HG03432 (cell line): ENCODE results near the gene TOM1.
A peak's percentile ranks its signal among the peaks of the same experiment; 100 is the strongest.

ENCODE experiments used
- ATAC-seq: cut with Tn5 transposase; IDR thresholded peaks from one replicate; pipeline ENCODE4 v1.9.1; 2021; ENCODE audit warnings: mild to moderate bottlenecking, moderate library complexity; ENCODE audit not compliant: unreplicated experiment

Gene TOM1

DNA sequence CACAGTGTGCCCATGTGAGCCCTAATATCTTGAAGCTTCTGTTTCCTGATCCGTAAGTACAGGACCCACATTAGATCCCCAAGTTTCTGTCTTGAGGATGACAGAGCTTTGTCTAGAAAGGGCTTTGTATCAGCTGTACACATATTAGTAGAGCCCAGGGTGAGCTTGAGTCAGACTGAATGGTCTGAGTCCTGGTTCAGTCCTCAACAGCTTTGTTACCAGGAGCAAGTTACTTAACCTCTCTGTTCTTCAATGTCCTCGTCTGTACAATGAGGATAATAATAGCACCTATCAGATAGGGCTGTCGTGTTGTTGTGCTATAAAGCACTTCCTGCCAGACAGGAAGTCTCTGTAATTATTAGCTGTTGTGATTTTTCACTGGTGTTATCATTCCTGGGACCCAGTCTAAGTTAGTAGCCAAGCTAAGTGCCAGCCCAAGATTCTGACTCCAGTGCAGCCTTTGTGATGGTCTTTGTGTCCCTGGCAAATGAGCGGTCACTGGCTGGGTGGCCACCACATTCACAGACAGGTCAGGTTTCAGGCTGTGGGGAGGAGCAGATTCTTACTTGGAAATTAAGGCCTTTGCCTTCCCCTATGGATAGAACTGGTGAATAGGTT, 6.8 kb downstream of the TOM1 start:
- no peak for ATAC-seq

GRCh38 chr22:35307372-35307771, 7.7 kb downstream of the TOM1 start:
- ATAC-seq = no peak

DNA sequence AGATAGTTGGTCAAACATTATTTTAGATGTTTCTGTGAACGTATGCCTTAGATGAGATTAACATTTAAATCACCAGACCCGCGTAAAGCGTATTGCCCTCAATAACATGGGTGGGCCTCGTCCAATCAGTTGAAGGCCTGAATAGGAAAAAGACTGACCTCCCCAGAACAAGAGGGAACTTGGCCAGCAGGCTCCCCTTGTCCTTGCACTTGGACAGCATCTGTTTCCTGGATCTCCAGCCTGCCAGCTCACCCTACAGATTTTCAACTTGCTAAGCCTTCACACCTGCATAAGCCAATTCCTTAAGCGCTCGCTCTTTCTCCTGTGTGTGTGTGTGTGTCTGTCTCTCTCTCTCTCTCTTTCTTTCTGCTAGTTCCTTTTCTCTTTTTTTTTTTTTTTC, 8.2 kb downstream of the TOM1 start:
- ATAC-seq = no peak

- peak; percentile 47 for ATAC-seq
Measured at GRCh38 chr22:35308480-35309021, 8.9 kb downstream of the TOM1 start.

DNA sequence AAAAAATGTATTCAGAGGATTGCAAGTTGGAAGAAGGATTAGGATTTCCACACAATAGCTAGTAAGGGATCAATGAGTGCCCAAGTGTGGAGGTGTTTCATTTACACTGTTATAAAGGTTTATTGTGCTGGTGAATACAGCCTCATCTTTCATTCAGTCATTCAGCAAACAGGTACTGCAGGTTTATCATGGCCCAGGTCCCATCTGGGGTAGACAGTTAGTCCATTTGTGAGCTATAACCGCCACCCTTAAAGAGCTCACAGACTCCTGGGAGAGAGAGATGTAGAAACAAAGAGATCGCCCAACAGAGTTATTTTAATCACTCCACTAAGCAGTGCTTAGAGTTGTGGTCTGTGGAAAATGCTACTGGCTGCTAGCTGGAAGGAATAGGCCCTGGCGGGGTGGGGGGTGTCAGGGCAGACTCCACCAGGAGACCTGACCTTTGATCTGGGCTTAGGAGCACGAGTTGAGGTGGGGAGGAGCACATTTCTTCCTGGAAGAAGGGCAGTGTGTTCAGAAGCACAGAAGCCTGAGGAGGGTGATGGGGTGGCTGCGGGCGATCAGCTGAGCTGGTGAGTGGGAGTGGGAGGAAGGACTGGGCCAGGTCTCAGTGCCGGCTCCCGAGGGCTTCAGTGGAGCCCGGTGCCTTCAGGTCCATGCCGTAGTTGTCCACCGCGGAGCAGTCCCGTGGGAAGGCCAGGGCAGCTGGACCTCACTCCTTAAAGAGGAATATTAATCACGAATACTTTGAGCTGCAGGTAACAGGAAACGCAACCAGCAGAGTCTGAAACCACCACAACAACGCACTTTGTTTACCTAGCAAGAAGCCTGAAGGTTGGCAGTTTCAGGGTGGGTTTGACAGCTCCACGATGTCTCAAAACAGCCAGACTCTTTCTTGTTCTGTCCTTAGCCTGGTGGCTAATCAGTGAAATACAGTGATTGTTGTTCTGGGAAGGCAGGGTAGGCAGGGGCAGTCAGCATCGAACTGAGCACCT, 11.2 kb downstream of the TOM1 start:
- no peak for ATAC-seq

DNA sequence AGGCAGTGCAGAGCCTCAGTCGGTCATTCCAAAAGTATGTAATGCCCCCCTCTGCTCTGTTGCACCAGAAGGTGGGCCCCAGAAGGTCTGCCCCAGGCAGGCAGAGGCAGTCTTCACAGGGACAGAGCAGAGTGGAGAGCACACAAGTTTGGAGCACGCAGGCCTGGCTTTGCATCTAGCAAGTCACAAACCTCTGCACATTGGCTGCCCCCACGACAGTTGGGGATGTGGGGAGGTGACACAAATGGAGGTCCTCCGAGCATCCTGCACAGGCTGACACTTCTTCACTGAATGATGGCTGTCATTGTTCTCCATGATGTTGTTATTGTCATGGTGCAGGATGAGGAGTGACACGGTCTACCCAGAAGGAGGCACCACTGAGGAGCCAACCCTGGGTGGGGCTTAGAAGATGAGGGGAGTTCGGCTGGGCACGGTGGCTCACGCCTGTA, 11.9 kb downstream of the TOM1 start:
- no peak for ATAC-seq

DNA sequence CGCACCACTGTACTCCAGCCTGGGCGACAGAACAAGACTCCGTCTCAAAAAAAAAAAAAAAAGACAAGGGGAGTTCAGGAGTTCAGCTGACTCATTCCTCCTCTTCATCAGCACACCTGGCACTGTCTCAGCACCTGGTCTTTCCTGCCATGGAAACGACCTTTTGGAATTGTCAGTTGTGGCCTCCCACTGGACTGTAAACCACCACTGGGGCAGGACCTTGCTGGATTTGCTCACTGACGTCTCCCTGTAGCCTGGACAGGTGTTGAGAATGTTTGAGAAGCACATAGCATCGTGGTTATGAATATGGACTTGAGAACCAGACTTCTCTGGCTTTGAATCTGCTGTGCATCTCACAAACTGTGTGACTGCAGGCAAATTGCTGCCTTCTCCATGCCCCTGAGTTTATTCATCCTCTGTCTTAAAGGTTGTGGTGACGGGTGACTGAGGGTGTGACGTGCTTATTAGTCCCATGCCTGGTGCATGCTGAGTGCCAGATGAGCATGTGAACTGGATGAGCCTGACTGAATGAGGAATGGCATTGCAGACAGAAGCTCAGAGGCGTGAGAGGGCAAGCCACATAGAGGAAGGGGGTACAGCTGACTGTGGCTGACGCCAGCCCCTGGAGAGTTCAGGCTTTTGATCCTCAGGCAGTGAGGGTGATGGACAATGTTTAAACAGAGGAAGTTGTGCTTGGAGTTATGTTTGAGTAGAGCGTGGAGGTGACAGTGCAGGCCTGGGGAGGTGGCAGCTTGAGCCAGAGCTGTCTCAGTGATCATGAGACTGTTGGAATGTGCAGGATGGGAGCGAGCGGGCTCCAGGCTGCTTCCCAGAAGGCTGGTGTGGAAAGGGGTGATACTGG, 12.7 kb downstream of the TOM1 start:
- ATAC-seq = no peak

GRCh38 chr22:35313311-35314121, 13.8 kb downstream of the TOM1 start:
- ATAC-seq = no peak

- no peak for ATAC-seq
Measured at GRCh38 chr22:35314161-35314942, 14.7 kb downstream of the TOM1 start.

DNA sequence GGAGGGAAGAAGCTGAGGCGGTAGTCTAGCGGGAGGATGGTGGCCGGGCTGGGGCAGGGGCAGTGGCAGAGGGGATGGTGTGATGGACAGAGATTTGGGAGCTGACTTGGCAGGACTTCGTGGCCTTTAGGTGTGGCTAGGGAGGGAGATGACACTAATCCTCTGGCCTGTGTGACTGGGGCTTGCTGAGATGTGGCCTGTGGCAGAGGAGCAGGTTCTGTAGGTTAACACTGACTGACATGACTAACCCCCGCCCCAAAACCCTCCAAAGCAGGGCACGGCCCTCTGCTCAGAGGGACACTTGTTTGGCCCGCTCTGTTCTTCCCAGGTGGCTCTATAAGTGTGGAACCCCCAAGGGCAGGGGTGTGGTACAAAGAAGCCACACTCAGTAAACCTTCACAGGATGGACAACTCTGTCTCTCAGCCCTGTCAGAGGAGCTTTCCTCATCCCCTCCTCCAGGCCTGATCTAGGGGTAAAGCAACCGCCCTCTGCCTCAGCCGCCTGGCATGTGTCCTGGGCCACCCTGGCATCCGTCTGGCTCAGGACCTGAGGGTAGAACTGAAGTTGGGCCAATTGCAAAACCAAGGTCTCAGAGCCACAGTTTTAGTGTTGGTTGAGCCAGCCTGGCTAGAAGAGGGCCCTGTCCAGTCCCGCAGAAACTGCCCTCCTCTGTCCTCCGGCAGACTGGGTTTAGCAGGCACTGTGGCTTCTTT, 15.6 kb downstream of the TOM1 start:
- ATAC-seq = no peak

DNA sequence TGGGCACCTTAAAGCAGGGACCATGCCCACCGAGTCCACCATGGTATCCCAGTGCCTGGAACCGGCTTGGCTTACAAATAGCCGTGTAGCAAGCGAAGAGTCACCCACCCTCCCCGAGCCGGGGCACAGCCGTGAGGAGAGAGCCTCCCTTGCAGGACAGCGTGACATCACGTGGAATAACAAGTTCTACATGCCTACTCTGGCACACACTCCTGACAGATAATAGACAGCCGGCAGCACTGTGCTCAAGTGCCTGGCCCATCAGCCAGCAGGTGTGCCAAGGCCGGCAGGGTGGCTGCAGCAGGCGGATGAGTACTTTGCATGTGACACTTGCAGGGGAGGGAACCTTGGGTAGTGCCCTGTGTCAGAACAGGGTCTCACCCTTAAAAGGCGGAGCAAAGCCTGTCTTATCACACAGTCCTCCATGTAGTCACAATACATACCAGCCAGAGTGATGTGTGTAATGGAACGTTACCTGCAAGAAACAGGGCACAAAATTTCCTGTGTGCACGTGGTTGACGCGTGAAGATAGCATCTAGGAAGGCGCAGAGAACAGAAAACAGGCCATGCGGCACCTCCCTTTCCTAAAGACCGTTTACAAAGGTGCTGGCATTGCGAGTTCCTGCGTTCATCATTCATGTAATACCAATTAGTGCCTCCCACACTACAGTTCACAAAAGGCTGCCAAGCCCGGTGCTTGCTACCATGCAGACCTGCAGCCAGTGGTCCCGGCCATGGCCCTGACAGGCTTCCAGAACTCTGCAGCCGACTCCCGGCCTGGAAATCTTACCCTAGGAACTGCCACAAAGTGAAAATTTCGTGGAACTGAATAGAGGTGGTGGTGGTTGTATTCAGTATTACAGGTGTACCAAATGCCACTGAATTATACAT, 16.4 kb downstream of the TOM1 start:
- no peak for ATAC-seq

- no peak for ATAC-seq
Measured at GRCh38 chr22:35316751-35317150, 17.1 kb downstream of the TOM1 start.

- no peak for ATAC-seq
Measured at GRCh38 chr22:35317680-35318290, 18.1 kb downstream of the TOM1 start.

DNA sequence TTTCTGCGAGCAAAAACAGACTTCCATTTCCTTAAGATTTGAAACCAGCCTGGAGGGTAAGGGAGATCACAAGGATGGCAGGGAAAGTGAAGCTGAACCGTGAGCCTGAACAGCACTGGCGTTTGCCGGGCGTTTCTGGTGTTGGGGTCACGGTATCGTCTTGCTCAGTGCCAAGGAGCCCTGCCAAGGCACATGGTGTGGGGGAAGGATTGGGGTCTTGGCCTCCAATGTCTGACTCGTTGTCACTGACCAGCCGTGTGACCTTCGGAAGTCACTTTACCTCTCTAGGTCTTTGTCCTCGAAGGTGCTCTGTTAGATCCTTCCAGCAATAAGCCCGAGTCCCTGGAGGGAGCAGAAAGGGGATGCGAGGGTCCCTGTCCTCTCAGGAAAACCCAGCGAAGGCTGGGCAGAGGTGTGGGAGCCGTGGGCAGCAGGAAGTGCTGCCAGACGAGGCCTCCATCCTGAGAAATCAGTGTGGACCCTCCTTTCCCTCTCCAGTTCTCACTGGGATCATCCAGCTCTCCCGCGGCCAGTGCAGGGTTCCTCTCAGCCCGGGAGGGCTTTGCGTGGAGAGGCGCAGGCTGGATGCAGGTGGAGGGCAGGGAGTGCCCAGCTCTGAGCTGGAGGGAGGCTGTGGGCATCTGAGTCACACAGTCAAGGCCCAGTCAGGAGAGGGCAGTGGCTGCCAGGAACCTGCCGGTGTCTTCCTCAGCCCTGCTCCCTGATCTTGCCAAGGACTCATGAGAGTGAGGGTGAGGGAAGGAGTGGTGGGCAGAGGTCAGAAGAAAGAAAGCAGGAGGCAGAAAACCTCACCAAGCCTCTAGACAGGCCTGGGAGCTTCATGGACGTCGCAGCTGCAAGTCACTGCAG, 18.9 kb downstream of the TOM1 start:
- no peak for ATAC-seq

DNA sequence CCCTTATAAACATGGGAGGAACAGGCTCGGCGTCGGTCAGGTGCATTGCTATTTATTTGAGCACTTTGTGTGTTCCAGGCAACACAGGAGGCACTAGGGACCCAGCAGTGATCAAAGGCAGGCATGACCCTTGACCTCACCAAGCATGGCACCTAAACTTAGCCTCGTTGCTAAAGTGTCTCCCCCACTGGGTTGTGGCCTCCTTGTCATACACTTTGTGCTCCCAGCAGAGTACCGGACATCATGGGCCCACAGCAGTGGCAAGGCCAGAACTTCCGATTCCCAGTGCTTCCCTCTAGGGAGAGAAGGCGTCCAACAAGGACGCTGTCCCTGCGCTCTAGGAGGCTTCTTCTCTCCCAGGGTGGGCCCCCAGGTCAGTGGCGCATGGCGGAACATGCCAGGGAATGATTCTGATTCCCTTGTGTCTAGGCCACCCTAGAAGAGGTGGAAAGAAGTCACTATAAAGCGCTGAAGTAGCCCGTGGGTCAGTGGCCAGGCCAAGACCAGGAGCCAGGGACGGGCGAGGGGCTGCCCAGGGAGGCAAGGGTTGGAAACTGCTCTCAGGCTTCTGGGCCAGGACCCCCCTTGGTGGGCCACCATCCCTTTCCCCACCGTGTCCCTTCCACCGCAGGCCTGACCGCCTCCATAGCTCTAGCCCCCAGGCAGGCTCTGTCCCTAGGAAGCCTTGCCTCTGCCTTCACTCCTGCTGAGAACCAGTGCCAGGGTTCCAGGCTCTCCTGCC, 19.7 kb downstream of the TOM1 start:
- no peak for ATAC-seq

DNA sequence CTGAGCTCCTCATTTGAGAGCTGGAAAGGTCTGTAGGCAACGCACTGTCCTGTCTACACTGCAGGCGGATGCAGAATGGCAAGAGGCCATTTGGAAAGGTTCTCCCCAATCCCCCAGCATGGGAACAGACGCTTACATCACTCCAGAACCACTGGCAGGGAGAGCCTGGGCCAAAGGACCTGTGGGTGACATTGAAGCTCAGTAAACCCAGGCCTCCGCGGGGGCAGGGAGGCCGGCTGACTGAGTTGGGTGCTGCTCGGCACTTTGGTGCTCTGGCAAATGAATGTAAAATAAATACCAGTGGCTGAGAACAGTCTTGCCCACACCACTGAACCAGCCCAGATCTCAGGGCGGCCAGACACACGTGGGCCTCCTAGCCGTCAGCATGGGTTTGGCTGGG, 22.4 kb downstream of the TOM1 start:
- ATAC-seq = no peak
